BJ (cell line): ENCODE measurements around the gene ERMP1. TPM values are rescaled to one million over a fixed set of nuclear protein-coding genes. Genes with fewer than 3 reads are reported as not detected.

Source experiments
- CTCF ChIA-PET: fragments of 350-600 bp; formaldehyde crosslinking; extraction: SDS; loops from one replicate; lab custom pipeline; 2021; ENCODE audit warnings: antibody characterized with exemption, inconsistent platforms; lab: Yijun Ruan, JAX
- POLR2A ChIA-PET: fragments of 300-600 bp; sonication (Branson Sonifier 250); formaldehyde crosslinking; extraction: SDS; loops from one replicate; lab custom pipeline; 2021; ENCODE audit warnings: antibody characterized with exemption; lab: Charles Lee
- DNase-seq: peaks from one replicate; pipeline ENCODE4 v3.0.0-alpha.2; 2011; ENCODE audit warnings: low read depth
- H3K27me3 ChIP-seq: 2 replicates; pipeline ENCODE4 v1.6.0; 2011; ENCODE audit warnings: low read length; ENCODE audit not compliant: control insufficient read depth, insufficient read depth
- H3K36me3 ChIP-seq: 2 replicates; pipeline ENCODE4 v1.5.1; 2011; ENCODE audit warnings: low read length; ENCODE audit not compliant: control insufficient read depth, insufficient read depth
- H3K4me3 ChIP-seq: 2 replicates; pipeline ENCODE4 v1.5.1; 2011; ENCODE audit warnings: low read depth, mild to moderate bottlenecking, control low read depth, low read length
- CTCF ChIP-seq: IDR thresholded peaks from 2 replicates; pipeline ENCODE4 v1.5.1; 2011; ENCODE audit warnings: low read depth, mild to moderate bottlenecking, control low read depth, inconsistent platforms, low read length, moderate library complexity; ENCODE audit not compliant: insufficient read depth
- polyA plus RNA-seq: library from polyadenylated mRNA; depleted of rRNA; stranded (reverse); fragments of >200 nt; gene quantifications from 2 replicates; pipeline ENCODE4 v1.2.3, GENCODE V29; 2011

The ERMP1 gene
- polyA plus RNA-seq, 1 experiment: 2.3 TPM

GRCh38 chr9:5853617-5854016 lies 20.7 kb upstream of the ERMP1 start:
- POLR2A ChIA-PET: interaction anchor here (0.6 kb wide), 1 partner anchor 8 kb away, joined by 3 read pairs; no protein-coding TSS in a partner anchor
- CTCF ChIA-PET: interaction anchor here (1.0 to 1.3 kb wide), 3 partner anchors 11 to 21 kb away, joined by 3 read pairs; partner anchors contain the start of gene ERMP1
- DNase-seq: no peak
- Histone ChIP-seq H3K4me3 (no peak overlapping the region), H3K36me3 (no peaks in the 10 kb centered on the region), H3K27me3 (peaks cover 3% of the 10 kb centered on the region)
- TF ChIP-seq CTCF: no peak

GRCh38 chr9:5852987-5853386 lies 20.1 kb upstream of the ERMP1 start:
- POLR2A ChIA-PET: no interaction called here
- CTCF ChIA-PET: no interaction called here

GRCh38 chr9:5851445-5851844 lies 18.5 kb upstream of the ERMP1 start:
- H3K27me3 ChIP-seq: peaks cover 5% of the 10 kb centered on the region; the same call in 1 of the 2 replicates
- no peak overlapping the region for H3K4me3 ChIP-seq
- no peaks in the 10 kb centered on the region for H3K36me3 ChIP-seq
- ChIA-PET POLR2A (interaction anchor here (0.6 kb wide), 1 partner anchor 667 kb away, joined by 10 read pairs; no protein-coding TSS in a partner anchor), CTCF (interaction anchor here (0.6 to 1.7 kb wide), 4 partner anchors 15 to 172 kb away, joined by 3 to 8 read pairs (median 4); partner anchors contain the start of gene ERMP1)
- no peak for TF ChIP-seq CTCF
- DNase-seq: no peak

More at GRCh38 chr9:5852987-5853386, 20.1 kb upstream of the ERMP1 start:
- TF ChIP-seq CTCF: no peak
- Histone ChIP-seq H3K27me3 (peaks cover 5% of the 10 kb centered on the region), H3K36me3 (no peaks in the 10 kb centered on the region), H3K4me3 (no peak overlapping the region)
- DNase-seq: no peak

GRCh38 chr9:5850724-5851122 lies 17.8 kb upstream of the ERMP1 start:
- H3K27me3 ChIP-seq: peaks cover 6% of the 10 kb centered on the region; the same call in 1 of the 2 replicates
- ChIA-PET POLR2A (no interaction called here), CTCF (interaction anchor here (0.6 to 1.7 kb wide), 4 partner anchors 14 to 173 kb away, joined by 3 to 8 read pairs (median 4); partner anchors contain the start of gene ERMP1)
- no peaks in the 10 kb centered on the region for H3K36me3 ChIP-seq
- no peak for DNase-seq
- no peak for TF ChIP-seq CTCF
- no peak overlapping the region for H3K4me3 ChIP-seq

GRCh38 chr9:5848372-5848882 lies 15.5 kb upstream of the ERMP1 start:
- ChIA-PET CTCF (interaction anchor here (0.6 to 1.5 kb wide), 3 partner anchors 11 to 38 kb away, joined by 3 to 4 read pairs (median 3); partner anchors contain the start of gene ERMP1), POLR2A (no interaction called here)
- H3K4me3 ChIP-seq: no peak overlapping the region
- H3K27me3 ChIP-seq: peaks cover 6% of the 10 kb centered on the region; the same call in 1 of the 2 replicates
- TF ChIP-seq CTCF: no peak
- no peak for DNase-seq
- H3K36me3 ChIP-seq: no peaks in the 10 kb centered on the region
